Progenitor cell of endocrine pancreas (in vitro differentiated cells): ENCODE measurements around the gene CMIP. TPM values are rescaled to one million over a fixed set of nuclear protein-coding genes. Genes with fewer than 3 reads are reported as not detected.

Experiments
- DNase-seq: peaks from one replicate; pipeline ENCODE4 v3.0.0; 2021; ENCODE audit warnings: low spot score; ENCODE audit not compliant: unreplicated experiment
- H3K27ac Mint-ChIP-seq: 2 replicates; pipeline ENCODE4 v1.8.0; 2021; ENCODE audit warnings: mild to moderate bottlenecking, moderate library complexity, mixed read lengths
- H3K27me3 Mint-ChIP-seq: 2 replicates; pipeline ENCODE4 v1.8.0; 2021; ENCODE audit warnings: mixed read lengths
- H3K36me3 Mint-ChIP-seq: 2 replicates; pipeline ENCODE4 v1.8.0; 2022; ENCODE audit warnings: mixed read lengths; ENCODE audit not compliant: insufficient read depth
- H3K4me1 Mint-ChIP-seq: 2 replicates; pipeline ENCODE4 v1.8.0; 2021; ENCODE audit warnings: low read depth, mixed read lengths
- H3K4me3 Mint-ChIP-seq: 2 replicates; pipeline ENCODE4 v1.8.0; 2021; ENCODE audit warnings: low read depth, mild to moderate bottlenecking, moderate library complexity, mixed read lengths
- H3K9me3 Mint-ChIP-seq: 2 replicates; pipeline ENCODE4 v1.8.0; 2021; ENCODE audit warnings: low read depth, mixed read lengths
- total RNA-seq: library from RNA; stranded (reverse); gene quantifications from 2 replicates; pipeline ENCODE4 v1.2.1, GENCODE V29; 2021
- TF ChIP-seq, protein P1 (sequence below): fragments of 200-600 bp; sonication (generic); IDR thresholded peaks from one replicate; pipeline ENCODE4 v1.5.0; 2021; ENCODE audit warnings: antibody characterized with exemption, mild to moderate bottlenecking; ENCODE audit not compliant: unreplicated experiment

The CMIP gene
- total RNA-seq, 1 donor from 2014 or later = 62.7 TPM

- Mint-ChIP-seq H3K36me3 (peaks cover 5% of the 10 kb centered on the region), H3K27ac (peak overlapping the region; percentile 62), H3K9me3 (peaks cover 5% of the 10 kb centered on the region), H3K27me3 (no peaks in the 10 kb centered on the region), H3K4me3 (no peak overlapping the region), H3K4me1 (peaks cover 13% of the 10 kb centered on the region)
- TF ChIP-seq, protein P1, sequence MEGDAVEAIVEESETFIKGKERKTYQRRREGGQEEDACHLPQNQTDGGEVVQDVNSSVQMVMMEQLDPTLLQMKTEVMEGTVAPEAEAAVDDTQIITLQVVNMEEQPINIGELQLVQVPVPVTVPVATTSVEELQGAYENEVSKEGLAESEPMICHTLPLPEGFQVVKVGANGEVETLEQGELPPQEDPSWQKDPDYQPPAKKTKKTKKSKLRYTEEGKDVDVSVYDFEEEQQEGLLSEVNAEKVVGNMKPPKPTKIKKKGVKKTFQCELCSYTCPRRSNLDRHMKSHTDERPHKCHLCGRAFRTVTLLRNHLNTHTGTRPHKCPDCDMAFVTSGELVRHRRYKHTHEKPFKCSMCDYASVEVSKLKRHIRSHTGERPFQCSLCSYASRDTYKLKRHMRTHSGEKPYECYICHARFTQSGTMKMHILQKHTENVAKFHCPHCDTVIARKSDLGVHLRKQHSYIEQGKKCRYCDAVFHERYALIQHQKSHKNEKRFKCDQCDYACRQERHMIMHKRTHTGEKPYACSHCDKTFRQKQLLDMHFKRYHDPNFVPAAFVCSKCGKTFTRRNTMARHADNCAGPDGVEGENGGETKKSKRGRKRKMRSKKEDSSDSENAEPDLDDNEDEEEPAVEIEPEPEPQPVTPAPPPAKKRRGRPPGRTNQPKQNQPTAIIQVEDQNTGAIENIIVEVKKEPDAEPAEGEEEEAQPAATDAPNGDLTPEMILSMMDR = no peak
- DNase-seq = no peak
Measured at GRCh38 chr16:81514041-81514559, 69.5 kb downstream of the CMIP start.

- H3K9me3 Mint-ChIP-seq = peaks cover 5% of the 10 kb centered on the region
- H3K4me1 Mint-ChIP-seq = peaks cover 13% of the 10 kb centered on the region
- no peak for DNase-seq
- H3K4me3 Mint-ChIP-seq = no peak overlapping the region
- H3K27ac Mint-ChIP-seq = peak overlapping the region; percentile 62
- H3K27me3 Mint-ChIP-seq = no peaks in the 10 kb centered on the region
- peaks cover 5% of the 10 kb centered on the region for H3K36me3 Mint-ChIP-seq
- TF ChIP-seq, protein P1 = no peak
Measured at GRCh38 chr16:81514568-81515258, 70.1 kb downstream of the CMIP start.

GRCh38 chr16:81515281-81515680 is 70.7 kb downstream of the CMIP start:
- Mint-ChIP-seq H3K27me3 (no peaks in the 10 kb centered on the region), H3K27ac (no peak overlapping the region), H3K36me3 (peaks cover 5% of the 10 kb centered on the region), H3K9me3 (peaks cover 5% of the 10 kb centered on the region), H3K4me3 (no peak overlapping the region), H3K4me1 (peaks cover 13% of the 10 kb centered on the region)
- no peak for DNase-seq
- TF ChIP-seq, protein P1 = no peak

GRCh38 chr16:81515721-81516120 is 71.1 kb downstream of the CMIP start:
- Mint-ChIP-seq H3K27me3 (no peaks in the 10 kb centered on the region), H3K4me1 (peaks cover 13% of the 10 kb centered on the region), H3K4me3 (no peak overlapping the region), H3K27ac (no peak overlapping the region), H3K36me3 (peaks cover 5% of the 10 kb centered on the region), H3K9me3 (peaks cover 5% of the 10 kb centered on the region)
- no peak for DNase-seq
- TF ChIP-seq, protein P1 = no peak

- TF ChIP-seq, protein P1 = no peak
- no peaks in the 10 kb centered on the region for H3K27me3 Mint-ChIP-seq
- H3K36me3 Mint-ChIP-seq = peaks cover 3% of the 10 kb centered on the region
- peak overlapping the region; percentile 27 for H3K27ac Mint-ChIP-seq
- H3K4me3 Mint-ChIP-seq = no peak overlapping the region
- H3K9me3 Mint-ChIP-seq = no peaks in the 10 kb centered on the region
- H3K4me1 Mint-ChIP-seq = peaks cover 13% of the 10 kb centered on the region
- DNase-seq = no peak
Measured at GRCh38 chr16:81516478-81517149, 72.0 kb downstream of the CMIP start.
